ENCODE data around the gene PLA1A.

PLA1A gene

DNA sequence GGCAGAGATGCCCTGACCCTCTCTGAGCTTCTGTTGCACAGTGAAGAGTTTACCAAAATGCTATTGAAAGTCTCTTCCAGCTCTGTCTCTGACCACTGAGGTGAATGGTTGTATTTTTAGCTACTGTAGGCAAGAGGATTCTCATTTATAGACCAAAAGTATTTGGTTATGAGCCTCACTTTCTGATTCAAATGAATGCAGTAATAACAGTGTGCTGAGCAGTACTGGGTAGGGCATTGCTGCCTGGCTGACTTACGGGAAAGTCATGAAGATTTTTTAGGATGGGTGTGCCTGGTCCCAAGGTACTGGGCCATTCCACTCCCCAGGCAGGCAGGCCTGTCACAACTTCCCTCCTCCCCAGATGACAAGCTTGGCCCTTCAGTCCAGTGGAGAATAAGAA lies 15.5 kb downstream of the PLA1A start:
- no peak for ATAC-seq

DNA sequence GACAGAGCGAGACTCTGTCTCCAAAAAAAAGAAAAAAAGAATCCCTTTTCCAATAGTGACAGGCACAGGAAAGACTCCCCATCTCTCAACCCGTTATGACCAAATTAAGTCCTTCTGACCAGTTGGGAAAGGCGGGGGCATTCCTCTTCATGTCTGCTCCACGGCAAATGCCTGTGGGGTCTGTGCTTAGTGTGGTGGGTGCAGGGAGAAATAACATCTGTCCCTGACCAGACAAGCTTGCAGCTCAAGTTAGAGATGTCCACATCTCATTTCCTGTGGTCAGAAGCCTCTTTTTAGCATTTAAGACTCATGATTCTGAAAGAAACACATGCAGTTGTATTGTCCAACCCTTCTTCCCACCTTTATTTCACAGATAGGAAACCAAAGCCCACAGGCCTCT lies 16.2 kb downstream of the PLA1A start:
- ATAC-seq = no peak

DNA sequence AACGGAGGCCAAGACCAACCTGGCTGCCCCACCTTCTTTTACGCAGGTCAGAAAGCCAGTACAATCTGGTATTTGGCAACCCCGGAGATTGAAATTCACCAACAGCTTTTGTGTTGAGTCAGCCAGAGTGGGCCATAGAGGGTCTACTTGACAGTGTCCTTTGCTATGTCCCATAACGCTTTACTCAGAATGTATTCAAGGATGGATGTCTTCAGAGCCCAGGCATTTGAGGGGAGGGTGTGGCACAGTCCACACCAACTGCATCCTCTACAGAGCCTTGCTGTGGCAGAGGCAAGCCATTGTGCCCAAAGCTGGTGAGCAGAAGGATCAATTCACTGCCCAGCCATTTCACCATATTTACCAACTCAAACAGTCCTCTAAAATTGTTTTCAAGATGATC lies 18.4 kb downstream of the PLA1A start:
- ATAC-seq = no peak

DNA sequence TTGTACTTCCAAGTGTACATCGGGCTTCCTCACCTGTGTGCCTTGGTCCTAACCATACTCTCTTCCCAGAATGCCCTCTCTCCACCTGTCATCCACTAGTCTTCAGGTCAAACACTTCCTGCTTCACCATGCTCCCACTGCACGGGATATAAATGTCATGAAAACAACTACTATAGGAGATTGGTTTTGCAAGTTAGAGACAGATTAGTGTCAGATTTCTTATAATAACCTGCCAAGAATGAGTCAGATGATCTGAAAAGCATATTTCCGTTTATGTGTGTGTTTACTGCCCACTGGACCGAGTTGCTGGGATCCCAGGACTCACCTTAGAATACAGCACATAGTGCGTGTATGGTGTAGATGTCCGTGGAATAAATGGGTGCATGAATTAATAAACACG lies 21.4 kb downstream of the PLA1A start:
- ATAC-seq = no peak

DNA sequence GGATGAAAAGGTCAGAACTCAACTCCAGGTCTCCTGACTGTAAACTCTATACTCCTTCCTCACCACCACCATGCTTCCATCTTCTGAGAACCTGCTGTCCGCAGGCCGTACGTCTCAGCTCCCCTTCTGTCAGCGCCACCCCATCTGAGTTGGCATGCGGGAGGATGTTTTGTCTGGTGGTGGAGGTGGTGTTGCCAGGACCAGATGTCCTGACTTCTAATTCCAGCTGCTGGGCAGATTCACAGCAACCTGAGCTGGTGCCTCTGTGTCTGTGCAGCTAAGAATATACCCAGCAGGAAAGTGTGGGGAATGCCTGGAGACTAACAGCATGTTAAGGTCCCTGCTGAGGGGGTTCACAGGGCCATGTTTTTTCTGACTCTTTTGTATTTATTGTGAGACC lies 23.2 kb downstream of the PLA1A start:
- ATAC-seq = no peak

DNA sequence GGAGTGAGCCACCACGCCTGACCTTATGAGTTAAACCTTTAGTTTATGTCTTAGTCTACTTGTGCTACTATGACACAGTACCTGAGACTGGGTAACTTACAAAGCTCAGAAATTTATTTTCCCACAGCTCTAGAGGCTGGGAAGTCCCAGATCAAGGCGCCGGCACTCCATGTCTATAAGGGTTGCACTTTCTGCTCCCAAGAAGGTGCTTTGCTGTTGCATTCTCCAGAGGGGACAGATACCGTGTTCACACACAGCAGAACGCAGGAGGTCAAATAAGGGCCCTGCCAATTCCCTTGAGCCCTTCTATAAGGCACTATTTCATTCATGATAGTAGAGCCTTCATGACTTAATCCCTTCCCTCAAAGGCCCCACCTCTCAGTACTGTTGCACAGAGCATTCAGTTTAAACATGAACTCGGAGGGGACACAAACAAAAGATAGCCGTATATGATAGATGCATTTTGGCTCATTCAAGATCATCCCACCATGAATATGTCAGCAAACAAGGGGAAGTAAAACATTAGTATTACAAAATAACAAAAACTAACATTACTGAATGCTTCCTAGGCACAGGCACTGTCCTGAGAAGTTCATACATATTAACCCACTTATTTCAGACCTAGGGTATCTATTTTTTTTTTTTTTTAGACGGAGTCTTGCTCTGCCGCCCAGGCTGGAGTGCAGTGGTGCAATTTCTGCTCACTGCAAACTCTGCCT lies 26.5 kb downstream of the PLA1A start:
- no peak for ATAC-seq

DNA sequence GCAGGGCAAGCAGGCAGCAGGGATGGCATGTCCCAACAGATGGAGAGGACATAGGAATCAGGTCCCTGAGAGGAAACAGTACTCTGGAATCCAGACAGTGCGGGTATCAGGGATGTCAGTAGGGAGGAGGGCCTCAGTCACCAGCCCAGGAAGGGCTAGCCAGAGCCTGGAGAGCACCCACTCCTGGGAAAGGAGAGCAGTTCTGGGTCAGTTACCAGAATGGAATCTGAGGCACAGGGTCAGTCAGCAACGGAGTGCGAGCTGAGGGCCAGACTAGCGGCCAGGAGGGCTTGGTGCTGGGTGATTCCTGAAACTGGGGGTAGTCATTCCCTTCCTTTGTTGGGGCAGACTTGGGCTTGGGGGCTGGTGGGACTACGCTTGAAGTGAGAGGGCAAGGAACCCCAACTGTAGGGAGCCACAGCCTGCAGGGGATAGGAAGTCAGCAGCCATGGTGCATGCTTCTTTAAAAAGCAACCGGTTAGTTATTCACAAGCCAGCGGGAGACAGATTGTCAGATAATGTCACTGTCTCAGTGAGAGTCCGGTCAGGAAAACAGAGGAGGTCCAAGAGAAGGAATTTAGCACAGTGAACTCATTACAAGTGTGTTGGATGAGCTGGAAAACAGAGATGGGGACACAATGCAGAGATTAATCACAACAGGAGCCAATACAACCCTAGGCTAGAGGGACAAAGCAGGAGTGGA lies 27.9 kb downstream of the PLA1A start:
- ATAC-seq = no peak

DNA sequence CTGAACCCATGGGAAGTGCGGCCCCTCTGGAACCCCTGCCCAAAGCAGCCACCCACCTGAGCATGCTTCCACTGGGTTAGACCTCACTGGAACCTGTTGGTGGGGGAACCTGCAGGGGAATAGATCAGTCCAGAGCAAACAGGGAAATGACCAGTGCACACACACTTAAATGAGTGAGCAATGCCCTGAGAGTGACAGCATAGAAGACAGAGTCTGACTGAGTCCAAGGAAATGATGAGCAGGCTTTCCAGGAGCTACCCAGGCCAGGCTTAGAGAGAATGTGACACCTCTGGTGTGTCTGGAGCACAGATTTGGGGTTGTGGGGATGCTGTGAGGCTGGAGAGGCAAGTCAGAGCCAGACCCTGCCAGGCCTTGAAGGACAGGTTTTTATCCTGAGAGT lies 28.5 kb downstream of the PLA1A start:
- no peak for ATAC-seq

DNA sequence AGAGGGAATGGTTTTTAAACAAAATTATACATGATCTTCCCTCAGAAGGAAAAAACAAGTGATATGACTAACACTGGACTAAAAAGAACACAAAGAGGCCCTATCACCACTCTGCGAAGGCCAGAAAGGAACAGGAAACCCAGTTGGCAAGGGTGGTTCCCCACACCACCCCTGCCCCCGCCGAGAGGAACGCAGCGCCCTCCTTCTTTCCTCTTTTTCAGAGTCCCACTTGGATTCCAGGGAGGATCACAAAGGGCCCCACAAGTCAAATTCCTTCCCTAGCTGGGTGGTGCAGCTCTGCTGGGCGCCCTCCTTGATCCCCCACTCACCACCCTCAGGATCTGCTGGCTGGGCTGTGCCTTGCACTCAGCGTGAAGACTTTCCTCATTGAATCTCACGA lies 29.8 kb downstream of the PLA1A start:
- ATAC-seq = no peak

DNA sequence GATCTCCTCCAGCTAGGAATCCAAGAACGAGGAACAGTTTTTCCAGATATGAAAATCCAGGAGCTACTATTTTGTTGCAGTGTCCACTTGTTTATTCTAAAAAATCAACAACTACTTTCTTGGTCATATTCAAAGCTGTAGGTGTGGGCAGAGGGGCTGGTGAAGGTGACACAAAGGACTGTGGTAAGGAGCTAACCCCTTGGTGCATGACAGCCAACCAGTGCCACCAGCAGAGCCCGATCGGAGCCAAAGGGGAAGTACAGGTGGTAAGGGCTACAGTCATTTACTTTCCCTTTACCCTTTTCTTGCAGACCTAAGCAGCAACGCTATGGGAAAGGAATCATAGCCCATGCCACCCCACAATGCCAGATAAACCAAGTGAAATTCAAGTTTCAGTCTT lies 30.7 kb downstream of the PLA1A start:
- peak; percentile 86 to 87 for ATAC-seq

DNA sequence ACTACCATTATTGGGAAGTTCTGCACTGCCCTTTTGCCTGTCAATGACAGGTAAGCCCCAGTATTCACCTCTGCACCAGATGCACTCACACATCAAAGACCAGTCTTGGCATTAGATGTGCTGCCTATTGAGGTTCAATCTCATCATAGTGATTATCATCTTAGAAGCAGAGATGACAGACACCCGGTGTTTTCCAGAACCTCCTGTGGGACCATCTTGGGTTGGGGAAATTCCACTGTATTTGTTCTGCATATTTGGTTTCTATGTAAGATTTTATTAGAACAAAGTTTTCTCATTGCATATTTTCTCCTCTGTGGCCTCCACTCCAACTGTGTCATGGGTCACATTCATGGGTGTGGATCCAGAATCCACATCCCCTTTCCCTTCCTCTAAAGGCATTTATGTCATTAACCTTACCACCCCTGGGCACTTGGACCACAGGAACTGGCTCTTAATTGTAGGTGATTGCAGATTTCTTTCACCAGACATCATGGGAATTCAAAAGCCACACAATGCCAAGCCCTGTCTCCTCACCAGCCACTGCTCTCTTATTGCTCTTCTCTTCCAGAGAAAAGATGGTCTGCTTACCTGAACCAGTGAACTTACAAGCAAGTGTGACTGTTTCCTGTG lies 31.2 kb downstream of the PLA1A start:
- peak; percentile 61 to 64 for ATAC-seq

DNA sequence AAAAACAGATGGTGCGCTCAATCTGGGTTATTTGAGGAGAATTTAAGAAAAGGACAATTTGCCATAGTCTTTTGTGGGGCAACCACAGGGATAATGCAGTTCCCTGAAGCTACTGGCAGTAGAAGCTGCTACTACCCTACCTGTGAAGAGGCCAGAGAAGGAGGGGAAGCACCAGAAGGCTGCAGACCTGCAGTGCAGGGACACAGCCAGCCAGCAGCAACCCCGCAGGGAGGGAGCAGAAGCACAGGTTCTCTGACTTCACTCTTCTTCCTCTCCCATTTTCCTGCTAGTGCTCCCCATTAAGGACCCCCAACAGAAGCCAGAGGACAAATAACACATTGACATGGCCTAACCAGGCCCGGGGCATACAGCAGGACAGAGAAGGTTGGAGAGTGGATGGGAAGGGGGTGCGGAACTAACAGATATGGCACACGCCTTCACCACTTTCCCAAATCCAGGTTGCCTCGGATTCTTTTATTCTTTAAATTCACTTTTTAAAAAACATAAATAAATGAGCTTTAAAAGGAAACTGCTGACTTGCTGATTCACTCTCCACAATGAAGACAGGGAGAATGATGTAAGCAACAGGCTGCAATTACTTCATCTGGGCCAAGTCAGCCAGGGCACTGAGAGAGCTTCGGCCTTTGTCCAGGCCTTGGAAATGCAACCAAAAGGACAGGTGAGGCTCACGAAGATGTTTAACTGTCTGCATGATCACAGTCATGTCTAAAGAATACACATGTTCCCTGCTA lies 32.6 kb downstream of the PLA1A start:
- ATAC-seq = no peak

DNA sequence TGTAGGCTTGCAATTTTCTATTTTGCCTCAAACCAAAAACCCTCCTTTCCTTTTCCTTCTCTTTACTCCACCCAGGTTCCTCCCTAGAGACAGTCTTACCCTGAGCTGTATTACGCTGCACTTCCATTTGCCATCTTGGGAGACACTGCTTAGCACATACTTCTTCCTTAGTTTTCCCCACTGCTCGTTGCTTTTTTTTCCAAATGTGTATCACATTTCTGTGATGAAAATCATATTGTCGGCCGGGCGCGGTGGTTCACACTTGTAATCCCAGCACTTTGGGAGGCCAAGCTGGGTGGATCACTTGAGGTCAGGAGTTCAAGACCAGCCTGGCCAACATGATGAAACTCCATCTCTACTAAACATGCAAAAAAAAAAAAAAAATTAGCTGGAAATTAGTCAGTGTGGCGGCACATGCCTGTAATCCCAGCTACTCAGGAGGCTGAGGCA lies 33.2 kb downstream of the PLA1A start:
- ATAC-seq = no peak

DNA sequence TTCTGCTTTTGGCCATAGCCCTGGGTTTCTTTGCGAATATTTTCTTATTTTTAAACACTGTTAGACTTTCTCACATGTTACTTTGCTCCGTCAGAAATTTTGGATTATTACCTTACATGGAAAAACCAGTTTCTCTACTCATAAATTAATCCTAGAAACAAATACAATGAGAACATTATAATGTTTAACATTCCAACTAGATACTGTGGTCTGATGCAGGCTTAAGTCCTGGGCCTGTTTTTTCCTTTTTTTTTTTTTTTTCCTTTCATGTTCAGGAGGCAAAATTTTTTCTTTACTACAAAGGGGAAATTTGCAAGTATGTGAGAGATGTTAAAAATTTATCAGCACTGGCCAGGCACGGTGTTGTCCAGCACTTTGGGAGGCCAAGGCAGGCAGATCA lies 33.8 kb downstream of the PLA1A start:
- no peak for ATAC-seq

DNA sequence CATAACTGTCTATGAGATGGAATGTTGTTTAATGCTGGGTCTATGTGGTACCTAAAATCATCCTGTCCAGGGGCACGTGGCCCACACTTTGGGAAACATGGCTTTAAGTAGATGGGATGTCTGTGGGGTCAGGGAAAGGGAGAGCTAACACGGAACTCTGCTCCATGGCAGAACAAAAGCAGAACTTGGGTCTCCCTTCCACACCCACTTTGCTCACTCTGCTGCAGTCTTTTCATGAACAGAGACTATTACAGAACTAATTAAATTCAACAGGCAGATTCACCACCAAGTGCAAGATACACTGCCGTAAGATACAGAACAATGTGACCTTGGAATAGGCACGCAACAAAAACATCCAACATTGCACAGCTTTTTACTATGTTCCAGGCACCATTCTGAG lies 34.5 kb downstream of the PLA1A start:
- ATAC-seq = no peak

DNA sequence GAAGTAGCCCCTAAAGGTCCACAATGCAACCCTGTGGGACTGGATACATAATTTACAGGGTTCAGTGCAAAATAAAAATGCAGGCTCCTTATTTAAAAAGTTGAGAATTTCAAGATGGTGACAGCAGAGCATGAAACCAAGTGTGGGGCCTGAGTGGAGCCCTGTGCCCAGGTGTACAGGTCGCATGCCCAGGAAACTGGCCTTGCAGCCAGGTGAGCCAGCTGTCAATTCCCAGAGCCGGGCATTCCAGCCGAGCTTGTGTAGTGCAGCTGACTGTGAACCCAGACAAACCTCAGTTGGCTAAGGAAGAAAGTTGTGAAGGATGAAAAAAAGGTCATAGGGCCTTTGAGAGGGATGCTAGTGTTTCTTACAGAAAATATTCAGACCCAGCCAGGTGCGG lies 35.1 kb downstream of the PLA1A start:
- no peak for ATAC-seq

DNA sequence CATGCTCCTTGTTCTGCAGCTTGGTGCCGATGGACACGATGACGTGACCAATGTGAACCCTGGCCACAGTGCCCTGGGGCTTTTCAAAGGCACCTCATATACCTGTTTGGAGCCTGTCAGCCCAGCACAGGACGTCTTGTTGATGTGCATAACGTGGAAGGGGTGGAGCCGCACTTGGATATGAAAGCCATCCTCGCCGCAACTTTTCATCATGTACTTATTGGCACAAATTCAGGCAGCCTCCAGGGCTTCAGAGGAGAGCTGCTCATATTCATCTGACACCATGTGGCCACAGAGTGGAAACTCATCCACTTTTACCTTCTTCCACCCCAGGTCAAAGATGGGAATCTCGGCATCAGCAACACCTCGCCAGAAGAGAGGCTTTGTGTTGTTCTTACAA lies 38.0 kb downstream of the PLA1A start:
- ATAC-seq = no peak

DNA sequence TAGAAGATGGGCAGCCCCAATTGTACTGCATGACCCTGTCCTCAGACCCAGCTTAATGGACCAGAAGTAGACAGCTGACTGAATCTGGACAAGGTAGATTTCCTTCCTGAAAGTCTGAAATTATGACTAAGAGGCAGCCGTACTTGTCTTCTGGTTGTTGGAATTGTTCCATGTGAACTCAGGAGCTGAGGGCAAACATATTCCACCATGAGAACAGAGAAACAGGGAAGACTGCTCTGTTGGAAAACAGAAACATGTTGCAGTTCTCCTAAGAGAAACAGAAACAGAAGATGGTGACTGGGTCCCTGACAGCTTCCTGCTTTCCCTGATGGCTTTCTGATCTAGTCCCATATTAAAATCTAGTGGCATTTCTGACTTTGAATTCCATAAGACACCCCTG lies 38.6 kb downstream of the PLA1A start:
- ATAC-seq = no peak

DNA sequence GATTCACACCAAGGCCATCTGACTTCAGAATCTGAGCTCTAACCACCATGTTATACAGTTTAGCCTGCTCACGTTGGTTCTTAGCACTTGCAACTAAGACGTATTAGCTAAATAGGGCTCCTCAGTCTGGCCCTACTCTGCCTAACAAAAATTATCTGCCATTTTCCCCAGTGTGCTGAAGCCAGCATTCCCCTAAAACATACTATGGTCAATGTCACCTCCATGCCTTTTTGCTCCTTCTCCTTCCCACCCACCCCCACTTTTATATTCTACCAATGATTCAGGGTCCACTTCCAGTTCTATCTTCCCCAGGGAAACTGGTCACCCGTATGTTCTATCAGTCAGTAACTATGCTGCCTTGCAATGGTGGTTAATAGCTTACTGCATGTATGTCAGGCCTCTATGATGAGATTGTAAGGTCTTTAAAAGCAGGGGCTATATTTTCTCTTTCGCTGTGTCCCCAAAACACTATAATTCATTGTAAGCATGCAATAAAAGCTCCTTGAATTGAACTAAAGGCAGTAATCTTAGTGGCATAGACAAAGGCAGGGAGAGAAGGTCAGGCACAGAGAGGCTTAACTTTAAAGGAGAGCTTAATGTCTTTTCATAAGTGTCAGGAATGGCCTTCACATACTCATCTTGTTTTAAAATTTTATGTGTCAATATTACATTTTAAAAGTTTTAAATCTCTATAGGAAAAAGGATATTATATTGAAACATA lies 39.4 kb downstream of the PLA1A start:
- no peak for ATAC-seq

DNA sequence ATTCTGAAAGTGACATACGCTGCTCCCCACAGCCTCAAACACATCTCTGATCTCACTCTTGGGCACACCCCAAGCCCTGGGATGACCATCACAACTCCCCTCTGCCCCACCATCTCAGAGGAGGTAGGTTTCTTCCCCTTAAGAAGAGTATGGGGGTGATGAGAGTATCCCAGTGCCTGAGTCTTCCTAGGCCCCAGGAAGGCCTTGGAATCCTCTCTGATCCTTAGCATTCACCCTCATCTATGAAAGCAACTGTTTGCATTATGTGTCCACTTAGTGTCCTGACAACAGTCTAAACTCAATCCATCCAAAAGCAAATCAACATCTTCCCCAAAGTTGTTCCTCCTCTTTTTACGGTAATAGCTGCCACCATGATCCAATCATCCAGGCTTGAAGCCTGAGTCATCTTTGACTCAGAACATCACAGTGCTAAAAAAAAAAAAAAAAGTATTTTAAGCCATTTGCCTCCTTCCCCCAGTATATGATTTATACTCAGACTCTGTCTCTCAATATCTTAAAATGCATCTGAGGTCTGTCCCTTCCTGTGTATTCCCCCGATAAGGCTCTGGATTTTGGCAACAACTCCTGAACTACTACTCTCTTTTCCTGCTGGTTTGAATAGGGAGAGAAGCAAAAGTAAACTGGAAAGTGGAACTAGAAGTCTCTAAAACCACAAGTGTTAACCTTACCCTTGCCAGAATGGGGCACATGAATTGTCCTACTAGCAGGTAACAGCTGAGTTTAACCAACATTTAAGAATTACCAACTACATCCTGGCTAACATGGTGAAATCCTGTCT lies 40.2 kb downstream of the PLA1A start:
- peak; percentile 18 to 28 for ATAC-seq

DNA sequence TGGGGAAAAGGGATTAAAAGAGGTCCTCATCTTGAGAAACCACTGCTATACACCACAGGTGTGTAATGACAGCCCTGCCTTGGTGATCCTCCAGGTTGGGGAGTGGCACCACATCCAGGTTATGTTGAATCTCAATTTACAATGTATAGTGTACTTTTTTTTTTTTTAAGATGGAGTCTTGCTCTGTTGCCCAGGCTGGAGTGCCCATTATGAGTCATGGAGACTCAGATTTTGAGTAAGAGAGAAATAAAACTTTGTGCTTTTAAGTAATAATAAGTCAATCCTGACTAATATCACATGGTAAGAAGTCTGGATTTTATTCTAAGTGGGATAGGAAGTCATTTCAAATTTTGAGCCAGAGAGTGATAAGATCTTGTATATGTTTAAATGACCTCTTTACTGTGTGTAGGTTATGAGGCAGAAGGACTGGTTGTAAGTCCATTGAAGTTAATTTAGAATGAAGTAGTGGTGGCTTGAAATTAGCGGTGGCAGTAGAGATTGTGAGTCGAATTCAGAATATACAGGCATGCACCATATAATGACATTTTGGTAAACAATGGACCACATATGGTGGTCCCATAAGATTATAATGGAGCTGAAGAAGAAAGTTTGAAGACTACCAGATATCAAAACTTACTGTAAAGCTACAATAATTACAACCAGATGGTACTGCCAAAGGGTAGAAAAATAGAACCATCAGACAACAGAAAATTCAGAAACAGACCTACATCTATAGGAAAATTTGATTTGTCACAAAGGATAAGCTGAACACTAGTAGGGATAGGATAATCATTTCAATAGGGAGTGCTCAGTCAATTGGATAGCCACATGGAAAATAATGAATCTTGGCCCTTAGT lies 42.0 kb downstream of the PLA1A start:
- peak; percentile 36 to 43 for ATAC-seq

All from activated CD4-positive, CD25-positive, alpha-beta regulatory T cell treated with anti-CD3 and anti-CD28 coated beads, Interleukin-2, amount 50 U/mL, for 24 hours (primary cell).